Activated CD8-positive, alpha-beta memory T cell treated with anti-CD3 and anti-CD28 coated beads, Interleukin-2, amount 10 ng/mL, durations not matched to agents 7 days and 5 days (primary cell): ENCODE data around the gene MGAT4A. TPM values are rescaled to one million over a fixed set of nuclear protein-coding genes. Genes with fewer than 3 reads are reported as not detected.
A peak's percentile ranks its signal among the peaks of the same experiment; 100 is the strongest.

ENCODE experiments used
- ATAC-seq: fragments of 150-1000 bp; cut with Tn5 transposase; one replicate; pipeline ENCODE4 v1.10.0; 2021; ENCODE audit warnings: moderate library complexity
- CTCF ChIA-PET: fragments of 350-600 bp; sonication (Branson Sonifier 250); formaldehyde crosslinking; loops from one replicate; lab custom pipeline; 2021; ENCODE audit warnings: antibody characterized with exemption; lab: Charles Lee
- DNase-seq: peaks from one replicate; pipeline ENCODE4 v3.0.0-alpha.2; 2020
- H3K27ac Mint-ChIP-seq: one replicate; pipeline ENCODE4 v1.8.0; 2021; ENCODE audit warnings: mild to moderate bottlenecking, mixed read lengths
- H3K27me3 Mint-ChIP-seq: one replicate; pipeline ENCODE4 v1.8.0; 2021; ENCODE audit warnings: mixed read lengths
- H3K36me3 Mint-ChIP-seq: one replicate; pipeline ENCODE4 v1.8.0; 2021; ENCODE audit warnings: mild to moderate bottlenecking, mixed read lengths
- H3K4me1 Mint-ChIP-seq: one replicate; pipeline ENCODE4 v1.8.0; 2021; ENCODE audit warnings: mixed read lengths
- H3K4me3 Mint-ChIP-seq: one replicate; pipeline ENCODE4 v1.8.0; 2021; ENCODE audit warnings: mild to moderate bottlenecking, moderate library complexity, mixed read lengths
- H3K9me3 Mint-ChIP-seq: one replicate; pipeline ENCODE4 v1.8.0; 2022; ENCODE audit warnings: low read depth, mixed read lengths
- total RNA-seq, 2 experiments: library from RNA; stranded (reverse); gene quantifications; one replicate each; pipeline ENCODE4 v1.2.3, GENCODE V29; 2021

The MGAT4A gene
- total RNA-seq, 2 experiments from 2014 or later: 57.4 to 72.0 TPM

DNA sequence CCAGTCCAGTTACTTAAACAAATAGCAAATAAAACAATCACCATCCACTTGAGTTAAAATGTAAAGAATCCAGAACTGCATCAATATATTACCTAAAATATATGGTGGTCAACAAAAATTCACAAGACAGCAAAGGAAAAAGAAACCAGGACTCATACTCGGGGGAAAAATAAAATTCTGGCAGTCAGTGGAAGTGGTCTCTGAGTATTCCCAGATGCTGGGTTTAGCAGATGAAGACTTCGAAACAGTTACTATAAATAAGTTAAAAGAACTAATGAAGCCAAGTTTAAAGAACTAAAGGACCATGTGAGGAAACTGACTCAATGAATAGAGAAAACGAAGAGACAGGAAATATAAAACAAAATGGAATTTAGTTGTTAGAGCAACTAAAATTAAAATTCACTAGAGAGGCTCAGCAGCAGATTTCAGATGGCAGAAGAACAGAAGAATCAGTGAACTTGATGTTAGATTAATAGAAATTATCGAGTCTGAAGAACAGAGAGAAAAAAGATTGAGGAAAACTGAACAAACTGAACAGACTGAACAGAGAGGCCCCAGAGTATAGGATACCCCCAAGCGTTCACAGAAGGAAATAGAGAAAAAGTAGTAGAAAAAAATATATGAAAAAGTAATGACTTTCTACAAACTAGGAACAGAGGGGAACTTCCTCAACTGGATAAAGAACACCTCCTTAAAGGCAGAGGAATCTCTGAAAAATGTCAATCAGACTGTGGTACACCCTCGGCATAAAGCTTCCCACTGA, 27.9 kb downstream of the MGAT4A start:
- H3K9me3 Mint-ChIP-seq: no peaks in the 10 kb centered on the region
- H3K27ac Mint-ChIP-seq: peak overlapping the region; percentile 26
- H3K27me3 Mint-ChIP-seq: no peaks in the 10 kb centered on the region
- CTCF ChIA-PET: interaction anchor here (0.9 kb wide), 1 partner anchor 18 kb away, joined by 3 read pairs; no protein-coding TSS in a partner anchor
- H3K4me1 Mint-ChIP-seq: peaks cover 37% of the 10 kb centered on the region
- peaks cover 29% of the 10 kb centered on the region for H3K36me3 Mint-ChIP-seq
- DNase-seq (no peak), ATAC-seq (no peak)
- no peak overlapping the region for H3K4me3 Mint-ChIP-seq

DNA sequence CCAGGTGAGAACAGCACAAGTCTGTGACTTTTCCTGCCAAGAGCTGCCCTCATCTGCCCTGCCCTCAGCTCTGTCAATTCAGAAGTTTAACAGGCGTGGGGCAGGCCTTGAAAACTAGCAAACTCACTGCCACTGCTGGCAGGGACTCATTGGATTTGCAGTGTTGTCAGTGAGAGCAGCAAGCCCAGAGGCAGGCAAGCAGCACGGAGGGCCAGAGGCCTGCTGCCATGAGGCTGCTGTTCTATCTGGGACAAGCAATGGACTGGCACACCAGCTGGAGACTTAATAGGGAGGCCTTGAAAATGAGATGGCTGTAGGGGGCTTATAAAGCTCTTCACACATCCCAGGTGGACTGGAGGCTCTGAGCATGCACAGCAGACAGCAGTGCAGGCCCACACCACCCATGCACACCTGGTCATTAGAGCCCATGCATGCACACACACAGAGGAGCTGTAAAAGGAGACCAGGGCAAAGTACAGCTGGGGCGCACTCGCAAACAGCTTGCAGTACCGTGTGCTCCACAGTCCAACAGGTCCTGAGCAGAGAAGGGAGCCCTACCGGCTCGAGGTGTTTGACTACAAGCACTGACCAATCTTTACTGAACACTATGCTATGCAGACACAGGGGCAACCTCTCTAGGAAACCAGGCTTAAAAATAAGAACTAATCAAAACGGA, 28.7 kb downstream of the MGAT4A start:
- Mint-ChIP-seq H3K4me1 (peaks cover 38% of the 10 kb centered on the region), H3K4me3 (no peak overlapping the region), H3K27ac (peak overlapping the region; percentile 31), H3K27me3 (no peaks in the 10 kb centered on the region), H3K9me3 (no peaks in the 10 kb centered on the region), H3K36me3 (peaks cover 29% of the 10 kb centered on the region)
- ATAC-seq (no peak), DNase-seq (no peak)
- CTCF ChIA-PET: interaction anchor here (1.2 kb wide), 1 partner anchor 9 kb away, joined by 4 read pairs; no protein-coding TSS in a partner anchor

DNA sequence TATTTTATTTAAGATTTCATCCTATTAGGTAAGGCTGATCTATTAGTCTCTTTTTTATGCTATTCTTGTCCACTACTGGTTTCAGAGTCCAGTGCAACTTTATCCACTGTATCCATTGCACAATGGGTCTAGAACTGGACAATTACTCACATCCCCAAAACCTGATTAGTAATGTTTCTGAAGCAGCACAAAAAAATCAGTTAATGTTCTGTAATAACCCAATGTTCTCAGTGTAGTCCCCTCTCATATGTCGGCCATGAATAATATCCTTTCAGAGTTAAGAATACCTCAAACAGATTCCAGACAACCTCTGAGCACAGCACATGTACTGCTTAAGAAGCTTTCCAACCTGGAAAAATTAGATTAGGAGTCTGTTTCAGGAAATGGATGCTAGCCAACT, 29.7 kb downstream of the MGAT4A start:
- H3K9me3 Mint-ChIP-seq: no peaks in the 10 kb centered on the region
- ATAC-seq (no peak), DNase-seq (no peak)
- H3K27ac Mint-ChIP-seq: no peak overlapping the region
- no peaks in the 10 kb centered on the region for H3K27me3 Mint-ChIP-seq
- peaks cover 43% of the 10 kb centered on the region for H3K4me1 Mint-ChIP-seq
- CTCF ChIA-PET: interaction anchor here (0.7 to 1.2 kb wide), 2 partner anchors 10 to 31 kb away, joined by 3 to 4 read pairs; no protein-coding TSS in a partner anchor
- peaks cover 30% of the 10 kb centered on the region for H3K36me3 Mint-ChIP-seq
- no peak overlapping the region for H3K4me3 Mint-ChIP-seq

DNA sequence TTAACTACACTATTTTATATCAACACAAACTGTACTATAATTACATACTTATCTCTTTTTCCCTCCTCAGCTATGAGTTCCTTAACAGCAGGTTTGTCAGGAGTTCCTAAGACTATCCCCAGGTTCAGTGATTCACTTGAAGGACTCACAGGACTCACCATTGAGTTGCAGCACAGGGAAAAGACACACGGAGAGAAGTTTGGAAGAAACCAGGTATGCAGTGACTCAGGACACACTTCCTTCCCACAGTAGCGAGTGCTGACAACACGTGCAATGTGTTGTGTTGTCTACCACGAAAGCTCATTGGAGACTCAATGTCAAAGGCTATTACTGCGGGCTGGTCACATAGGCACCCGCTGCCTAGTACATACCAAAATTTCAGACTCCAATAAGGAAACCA, 32.0 kb downstream of the MGAT4A start:
- H3K27ac Mint-ChIP-seq: no peak overlapping the region
- H3K27me3 Mint-ChIP-seq: no peaks in the 10 kb centered on the region
- ATAC-seq (no peak), DNase-seq (no peak)
- H3K9me3 Mint-ChIP-seq: no peaks in the 10 kb centered on the region
- CTCF ChIA-PET: no interaction called here
- peaks cover 51% of the 10 kb centered on the region for H3K4me1 Mint-ChIP-seq
- no peak overlapping the region for H3K4me3 Mint-ChIP-seq
- H3K36me3 Mint-ChIP-seq: peaks cover 33% of the 10 kb centered on the region

DNA sequence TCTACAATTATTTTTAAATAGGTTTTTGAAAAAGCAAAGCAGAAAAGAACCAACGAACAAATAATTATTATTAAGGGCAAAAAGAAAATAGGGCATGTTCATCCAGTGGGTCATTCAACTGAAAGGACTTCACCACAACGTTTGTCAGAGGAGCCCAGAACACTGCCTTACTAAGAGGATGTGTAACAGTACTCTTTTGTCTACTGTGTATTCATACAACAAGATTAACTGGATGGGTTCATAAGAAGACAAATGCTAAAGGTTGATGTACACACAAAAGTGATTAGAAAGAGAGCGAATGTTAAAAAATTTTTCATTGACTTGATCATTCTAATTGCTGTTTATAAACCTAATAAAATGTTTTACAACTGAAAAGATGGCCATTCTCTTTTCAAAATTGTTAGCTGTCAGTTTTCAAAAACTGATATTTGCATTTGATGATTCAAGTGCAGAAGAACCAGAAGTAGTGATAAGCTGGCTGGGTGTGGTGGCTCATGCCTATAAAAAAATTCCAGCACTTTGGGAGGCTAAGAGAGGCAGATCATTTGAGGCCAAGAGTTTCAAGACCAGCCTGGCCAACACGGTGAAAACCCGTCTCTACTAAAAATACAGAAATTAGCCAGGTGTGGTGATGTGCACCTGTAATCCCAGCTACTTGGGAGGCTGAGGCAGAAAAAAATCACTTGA, 33.1 kb downstream of the MGAT4A start:
- ATAC-seq (no peak), DNase-seq (no peak)
- Mint-ChIP-seq H3K9me3 (no peaks in the 10 kb centered on the region), H3K4me3 (no peak overlapping the region), H3K27me3 (no peaks in the 10 kb centered on the region), H3K4me1 (peaks cover 54% of the 10 kb centered on the region), H3K36me3 (peaks cover 34% of the 10 kb centered on the region), H3K27ac (no peak overlapping the region)
- CTCF ChIA-PET: interaction anchor here (0.9 kb wide), 1 partner anchor 48 kb away, joined by 3 read pairs; no protein-coding TSS in a partner anchor

DNA sequence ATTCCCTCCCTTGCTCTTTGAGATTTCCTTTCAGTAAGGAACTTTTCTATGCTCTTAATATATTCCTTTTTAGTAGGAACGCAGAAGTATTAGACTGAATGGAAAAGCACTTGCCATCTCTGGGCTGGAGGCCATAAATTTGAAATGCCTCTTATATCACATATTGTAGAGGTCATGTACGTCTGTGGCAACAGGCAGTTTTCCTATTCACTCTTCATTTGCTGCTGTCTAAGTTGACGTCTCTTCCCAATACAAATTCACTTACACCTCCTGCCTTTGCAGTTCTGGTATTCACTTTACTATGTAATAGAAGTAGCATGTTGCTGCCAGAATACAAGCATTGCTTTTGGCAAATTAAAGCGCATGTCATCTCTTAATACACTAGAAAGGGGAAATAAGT, 34.7 kb downstream of the MGAT4A start:
- H3K4me3 Mint-ChIP-seq: no peak overlapping the region
- H3K4me1 Mint-ChIP-seq: peaks cover 51% of the 10 kb centered on the region
- H3K36me3 Mint-ChIP-seq: peaks cover 29% of the 10 kb centered on the region
- ATAC-seq (no peak), DNase-seq (no peak)
- H3K27ac Mint-ChIP-seq: peak overlapping the region; percentile 25
- H3K9me3 Mint-ChIP-seq: no peaks in the 10 kb centered on the region
- CTCF ChIA-PET: no interaction called here
- H3K27me3 Mint-ChIP-seq: no peaks in the 10 kb centered on the region

DNA sequence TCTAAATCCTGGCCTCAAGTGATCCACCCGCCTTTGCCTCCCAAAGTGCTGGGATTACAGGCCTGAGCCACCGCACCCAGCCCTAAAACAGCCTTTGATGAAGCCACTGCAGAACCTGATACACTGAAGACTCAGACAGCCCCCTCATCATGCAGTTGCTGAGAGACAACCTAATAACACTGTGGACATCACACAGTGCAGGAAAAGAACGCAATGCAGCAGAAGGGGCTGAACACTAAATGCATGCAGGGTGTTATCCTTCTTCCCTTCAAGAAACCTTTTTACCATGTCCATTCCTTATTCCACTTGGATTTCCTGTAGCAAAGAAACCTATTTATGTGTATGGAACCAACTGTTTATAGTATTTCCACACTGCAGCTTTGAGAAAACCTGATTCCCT, 35.7 kb downstream of the MGAT4A start:
- peak overlapping the region; percentile 13 for H3K27ac Mint-ChIP-seq
- H3K36me3 Mint-ChIP-seq: peaks cover 31% of the 10 kb centered on the region
- no peak overlapping the region for H3K4me3 Mint-ChIP-seq
- H3K9me3 Mint-ChIP-seq: no peaks in the 10 kb centered on the region
- ATAC-seq (no peak), DNase-seq (no peak)
- CTCF ChIA-PET: interaction anchor here (1.1 kb wide), 2 partner anchors 10 to 51 kb away, joined by 3 to 4 read pairs; no protein-coding TSS in a partner anchor
- peaks cover 58% of the 10 kb centered on the region for H3K4me1 Mint-ChIP-seq
- no peaks in the 10 kb centered on the region for H3K27me3 Mint-ChIP-seq

DNA sequence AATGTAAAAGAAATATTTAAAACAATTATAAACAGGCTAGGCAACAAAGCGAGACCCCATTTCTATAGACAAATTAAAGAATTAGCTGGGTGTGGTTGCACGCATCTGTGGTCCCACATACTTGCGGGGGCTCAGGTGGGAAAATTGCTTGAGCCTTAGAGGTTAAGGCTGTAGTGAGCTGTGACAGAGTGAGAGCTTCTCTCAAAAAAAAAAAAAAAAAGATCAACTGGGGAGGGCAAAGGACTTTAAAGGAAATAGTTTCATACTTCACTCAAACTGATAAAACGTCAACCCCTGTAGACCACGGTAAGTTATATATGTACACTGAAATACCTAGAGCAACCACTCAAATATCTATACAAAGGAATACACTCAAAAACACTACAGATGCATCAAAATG, 37.5 kb downstream of the MGAT4A start:
- H3K9me3 Mint-ChIP-seq: no peaks in the 10 kb centered on the region
- peak overlapping the region; percentile 34 for H3K4me3 Mint-ChIP-seq
- DNase-seq (no peak), ATAC-seq (peak; percentile 65)
- CTCF ChIA-PET: interaction anchor here (0.9 to 1.3 kb wide), 4 partner anchors 15 to 127 kb away, joined by 3 to 5 read pairs (median 4); no protein-coding TSS in a partner anchor
- H3K36me3 Mint-ChIP-seq: peaks cover 28% of the 10 kb centered on the region
- H3K27ac Mint-ChIP-seq: peak overlapping the region; percentile 77
- no peaks in the 10 kb centered on the region for H3K27me3 Mint-ChIP-seq
- H3K4me1 Mint-ChIP-seq: peaks cover 61% of the 10 kb centered on the region

DNA sequence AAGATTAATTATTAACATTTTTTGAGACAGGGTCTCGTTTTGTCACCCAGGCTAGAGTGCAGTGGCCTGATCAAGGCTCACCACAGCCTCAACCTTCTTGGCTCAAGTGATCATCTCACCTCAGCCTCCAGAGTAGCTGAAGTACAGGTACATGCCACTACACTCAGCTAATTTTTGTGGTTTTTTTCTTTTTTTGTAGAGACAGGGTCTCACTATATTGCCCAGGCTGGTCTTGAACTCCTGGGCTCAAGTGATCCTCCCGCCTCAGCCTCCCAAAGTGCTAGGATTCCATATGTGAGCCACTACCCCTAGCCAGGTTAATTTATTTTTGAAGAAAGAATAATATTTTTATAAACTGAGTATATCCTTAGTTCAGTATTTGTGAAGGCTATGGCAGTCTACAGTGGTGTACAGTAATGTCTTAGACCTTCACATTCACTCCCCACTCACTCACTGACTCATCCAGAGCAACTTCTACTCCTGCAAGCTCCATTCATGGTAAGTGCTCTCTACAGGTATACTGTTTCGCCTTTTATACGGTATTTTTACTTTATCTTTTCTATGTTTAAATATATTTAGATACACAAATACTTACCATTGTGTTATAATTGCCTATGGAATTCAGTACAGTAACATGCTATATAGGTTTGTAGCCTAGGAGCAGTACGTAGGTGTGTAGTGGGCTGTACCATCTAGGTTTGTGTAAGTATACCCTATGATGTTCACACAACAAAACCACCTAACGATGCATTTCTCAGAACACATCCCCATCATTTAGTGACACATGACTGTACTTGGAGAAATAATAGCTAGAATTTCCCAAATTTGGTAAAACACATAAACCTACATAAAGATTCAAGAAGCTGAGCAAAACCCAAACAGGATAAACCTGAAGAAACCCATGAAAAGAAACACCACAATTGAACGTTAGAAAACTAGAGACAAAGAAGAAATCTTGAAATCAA, 38.6 kb downstream of the MGAT4A start:
- Mint-ChIP-seq H3K4me3 (peak overlapping the region; percentile 40), H3K9me3 (no peaks in the 10 kb centered on the region), H3K4me1 (peaks cover 68% of the 10 kb centered on the region), H3K36me3 (peaks cover 27% of the 10 kb centered on the region), H3K27me3 (no peaks in the 10 kb centered on the region), H3K27ac (peak overlapping the region; percentile 77)
- CTCF ChIA-PET: interaction anchor here (0.9 to 3.3 kb wide), 7 partner anchors 15 to 374 kb away, joined by 3 to 11 read pairs (median 3); no protein-coding TSS in a partner anchor
- no peak for DNase-seq
- ATAC-seq: peak; percentile 50

DNA sequence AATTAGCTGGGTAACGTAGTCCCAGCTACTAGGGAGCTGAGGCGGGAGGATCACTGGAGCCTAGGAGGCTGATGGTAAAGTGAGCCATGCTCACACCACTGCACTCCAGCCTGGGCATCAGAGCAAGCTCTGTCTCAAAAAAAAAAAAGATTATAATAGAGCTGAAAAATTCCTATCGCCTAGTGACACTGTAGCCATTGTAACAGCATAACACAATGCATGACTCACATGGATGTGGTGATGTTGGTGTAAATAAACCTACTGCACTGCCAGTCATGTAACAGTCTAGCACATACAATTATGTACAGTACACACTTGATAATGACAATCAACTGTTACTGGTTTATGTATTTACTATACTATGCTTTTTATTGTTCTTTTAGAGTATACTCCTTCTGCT, 39.6 kb downstream of the MGAT4A start:
- CTCF ChIA-PET: interaction anchor here (1.1 to 3.3 kb wide), 2 partner anchors 27 to 42 kb away, joined by 4 to 11 read pairs; no protein-coding TSS in a partner anchor
- DNase-seq (no peak), ATAC-seq (peak; percentile 41)
- Mint-ChIP-seq H3K4me3 (no peak overlapping the region), H3K9me3 (no peaks in the 10 kb centered on the region), H3K36me3 (peaks cover 28% of the 10 kb centered on the region), H3K27me3 (no peaks in the 10 kb centered on the region), H3K4me1 (peaks cover 66% of the 10 kb centered on the region), H3K27ac (no peak overlapping the region)

DNA sequence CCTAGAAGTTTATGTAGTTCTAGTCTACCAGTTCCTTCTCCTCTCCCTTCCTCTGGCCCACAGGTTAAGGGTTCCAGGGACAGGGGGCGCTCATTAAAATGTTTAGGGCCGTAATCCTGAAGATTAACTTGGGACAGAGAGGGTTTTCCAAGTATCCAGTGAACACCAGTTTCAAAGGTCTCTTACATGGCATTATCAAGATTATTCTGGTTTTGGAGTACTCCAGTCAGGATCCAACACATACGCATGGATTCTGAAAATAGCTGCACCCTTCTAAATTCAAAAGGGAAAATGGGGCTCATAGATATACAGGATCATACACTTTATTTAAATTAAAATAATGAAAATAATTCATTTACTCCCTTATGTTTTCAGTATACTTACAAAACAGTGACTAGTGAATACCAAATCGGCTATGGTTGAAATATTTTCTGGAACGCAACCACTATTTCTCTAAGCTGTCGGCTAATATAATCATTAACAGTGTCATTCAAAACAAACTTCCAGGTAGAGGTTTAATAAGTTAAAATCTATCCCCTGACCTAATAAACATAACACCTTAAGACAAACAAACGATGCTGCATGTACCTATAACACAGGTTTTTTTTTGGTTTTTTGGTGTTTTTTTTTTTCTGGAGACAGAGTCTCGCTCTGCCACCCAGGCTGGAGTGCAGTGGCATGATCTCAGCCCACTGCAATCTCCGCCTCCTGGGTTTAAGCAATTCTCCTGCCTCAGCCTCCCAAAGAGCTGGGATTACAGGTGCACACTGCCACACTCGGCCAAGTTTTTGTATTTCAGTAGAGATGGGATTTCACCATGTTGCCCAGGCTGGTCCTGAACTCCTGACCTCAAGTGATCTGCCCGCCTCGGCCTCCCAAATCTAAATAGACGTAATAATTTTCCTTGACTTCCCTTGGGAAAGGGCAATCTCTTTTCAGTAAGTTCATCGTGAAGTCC, 44.7 kb downstream of the MGAT4A start:
- Mint-ChIP-seq H3K27ac (no peak overlapping the region), H3K4me1 (peaks cover 34% of the 10 kb centered on the region), H3K36me3 (peaks cover 25% of the 10 kb centered on the region), H3K27me3 (no peaks in the 10 kb centered on the region), H3K9me3 (peaks cover 2% of the 10 kb centered on the region), H3K4me3 (no peak overlapping the region)
- ATAC-seq: no peak
- no peak for DNase-seq
- CTCF ChIA-PET: interaction anchor here (0.9 to 1.3 kb wide), 3 partner anchors 8 to 136 kb away, joined by 3 to 4 read pairs (median 3); no protein-coding TSS in a partner anchor
